ENCODE results near the gene COG8. TPM values are rescaled to one million over a fixed set of nuclear protein-coding genes. Genes with fewer than 3 reads are reported as not detected.
A peak's percentile ranks its signal among the peaks of the same experiment; 100 is the strongest.

The COG8 gene
- total and polyA plus RNA-seq, 2 of the 8 experiments (the other 6 are each of a cell fraction or from before 2014, with no cell fraction given): 49.1 to 55.6 TPM

DNA sequence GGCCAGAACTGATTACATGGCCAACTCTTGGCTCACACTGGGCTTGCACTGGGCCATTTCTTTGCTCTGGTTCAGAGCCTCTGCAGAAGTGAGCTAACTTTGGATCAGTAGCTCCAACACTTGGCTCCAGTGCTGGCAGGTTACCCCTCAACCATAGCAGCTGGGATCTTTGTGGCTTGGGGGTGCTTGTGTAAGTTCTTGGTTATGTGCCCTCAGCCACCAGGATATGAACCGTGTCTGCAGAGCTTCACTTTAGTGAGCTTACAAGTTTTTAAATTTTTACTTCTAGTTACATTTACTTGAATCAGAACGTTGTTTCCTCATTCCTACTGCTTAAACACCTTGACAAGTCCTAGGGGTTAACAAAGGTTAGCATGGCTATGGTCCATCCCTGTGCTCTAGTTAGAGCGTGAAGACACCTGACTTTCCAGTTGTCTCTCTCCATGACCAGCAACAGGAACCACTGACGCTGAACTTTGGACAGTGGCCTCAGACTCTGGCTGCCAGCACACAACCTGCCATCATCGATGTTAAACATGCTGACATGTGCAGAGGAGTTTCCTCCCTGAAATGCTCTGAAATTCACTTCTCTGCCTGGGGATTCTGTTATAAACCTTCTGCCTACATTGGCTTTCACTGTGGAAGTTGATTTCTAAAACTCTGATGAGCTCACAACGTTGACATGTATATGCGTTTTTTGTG lies 13.0 kb downstream of the COG8 start:
- ChIA-PET POLR2A (ENCODE audit: partially characterized antibody) (interaction anchor here (0.6 to 29.8 kb wide), 7 partner anchors 6 to 176 kb away, joined by 3 to 497 read pairs (median 3); partner anchors contain the start of genes COG8, NIP7, PDF and TMED6), CTCF (ENCODE audit: partially characterized antibody) (interaction anchor here (0.5 to 1.4 kb wide), 5 partner anchors 8 to 158 kb away, joined by 3 to 4 read pairs (median 3); no protein-coding TSS in a partner anchor)
- peaks cover 21% of the 10 kb centered on the region for H3K79me1 ChIP-seq (ENCODE audit: low read depth, low read length)
- H3K14ac ChIP-seq (ENCODE audit: insufficient read length): no peak overlapping the region
- no peak overlapping the region for H3K56ac ChIP-seq (replicated peaks; ENCODE audit: insufficient read length, low read depth, low read length)
- H3K27ac ChIP-seq (ENCODE audit: low read depth, low read length): no peak overlapping the region
- no peak for FAIRE-seq
- H2BK20ac ChIP-seq (ENCODE audit: low read length): no peak overlapping the region
- no peak overlapping the region for H4K8ac ChIP-seq (ENCODE audit: extremely low read depth, insufficient read depth, low read length)
- H3K4me3 ChIP-seq (ENCODE audit: extremely low read depth in 1 of 4, insufficient read depth in 2 of 4, low read depth in 3 of 4, low read length in 4 of 4): no peak overlapping the region
- H4K20me1 ChIP-seq (replicated peaks in 1 of 2; ENCODE audit: control insufficient read depth in 1 of 2, insufficient read depth in 2 of 2, low read length in 2 of 2): peaks cover 14 to 42% of the 10 kb centered on the region in 2 experiments
- no peak overlapping the region; a peak in 1 of 7 replicates for H3K9ac ChIP-seq (replicated peaks in 1 of 4; ENCODE audit: extremely low read depth in 1 of 4, low read depth in 3 of 4, low read length in 3 of 4)
- H4K91ac ChIP-seq (replicated peaks; ENCODE audit: insufficient read length, low read length): no peak overlapping the region
- H2AK5ac ChIP-seq (ENCODE audit: low read depth, low read length): no peak overlapping the region
- H3K23ac ChIP-seq (ENCODE audit: insufficient read length): no peak overlapping the region
- H3K9me3 ChIP-seq (ENCODE audit: insufficient read depth in 2 of 2, low read depth in 1 of 2, low read length in 1 of 2): no peaks in the 10 kb centered on the region
- no peak overlapping the region for H2AFZ ChIP-seq (ENCODE audit: low read length)
- H3K4ac ChIP-seq (replicated peaks; ENCODE audit: insufficient read length, low read depth, low read length): no peak overlapping the region
- peaks cover 6 to 17% (median 10%) of the 10 kb centered on the region in 4 experiments for H3K4me1 ChIP-seq (replicated peaks in 1 of 4; ENCODE audit: control insufficient read depth in 3 of 4, insufficient read depth in 4 of 4, low read length in 3 of 4)
- no peak overlapping the region for H3K18ac ChIP-seq (ENCODE audit: extremely low read depth, low read length)
- no peak overlapping the region for H2BK120ac ChIP-seq (replicated peaks; ENCODE audit: low read depth, low read length)
- H3K79me2 ChIP-seq (ENCODE audit: control insufficient read depth in 1 of 2, insufficient read depth in 2 of 2, low read length in 2 of 2): peaks cover 9 to 67% of the 10 kb centered on the region in 2 experiments
- peak in 1 of 2 experiments; percentile 45; a peak in 1 of 3 replicates for TF ChIP-seq POLR2A (IDR thresholded peaks at IDR 0.05; ENCODE audit: control extremely low read depth in 1 of 2, low read depth in 2 of 2, low read length in 2 of 2)
- no peak for TF ChIP-seq SRF (IDR thresholded peaks at IDR 0.05; ENCODE audit: low read depth, low read length)
- TF ChIP-seq GTF2F1 (IDR thresholded peaks at IDR 0.05; ENCODE audit: borderline replicate concordance, low read depth, low read length): no peak
- no peak for TF ChIP-seq SIRT6 (IDR thresholded peaks at IDR 0.05; ENCODE audit: low read length)
- no peak for TF ChIP-seq RAD21 (IDR thresholded peaks at IDR 0.05 in 1 of 2, conservative IDR thresholded peaks at IDR 0.05 in 1 of 2; ENCODE audit: low read depth in 2 of 2, low read length in 2 of 2)
- 90% methylated on average over 7 of the region's 7 CpGs; no CpG with 5 or more reads in 1 of the 2 experiments for WGBS, 2 experiments (ENCODE audit: extremely low coverage in 1 of 2, insufficient coverage in 1 of 2, insufficient read length in 1 of 2, insufficient replicate concordance in 2 of 2, low coverage in 1 of 2, low lambda C conversion rate in 2 of 2, missing lambda C conversion rate in 1 of 2)
- H3K23me2 ChIP-seq (ENCODE audit: low read depth, low read length): peaks cover 11% of the 10 kb centered on the region; the same call in 1 of the 2 replicates
- H3K4me2 ChIP-seq (ENCODE audit: insufficient read depth in 1 of 2, low read depth in 2 of 2, low read length in 2 of 2): peak overlapping the region in 1 of 2 experiments; percentile 24; a peak in 2 of 4 replicates
- H2BK5ac ChIP-seq (ENCODE audit: low read depth, low read length): no peak overlapping the region
- no peaks in the 10 kb centered on the region for H3K27me3 ChIP-seq (replicated peaks in 1 of 4; ENCODE audit: control insufficient read depth in 3 of 4, extremely low read depth in 1 of 4, insufficient read depth in 3 of 4, low read length in 3 of 4)
- no peak overlapping the region for H4K5ac ChIP-seq (ENCODE audit: insufficient read length, low read depth, low read length)
- DNase-seq (ENCODE audit: low read depth in 1 of 2, low spot score in 2 of 2): no peak
- H3K36me3 ChIP-seq (ENCODE audit: control insufficient read depth in 2 of 4, insufficient read depth in 4 of 4, low read length in 3 of 4): peaks cover 11 to 73% (median 31%) of the 10 kb centered on the region in 4 experiments
- no peak overlapping the region for H2BK15ac ChIP-seq (ENCODE audit: low read length)
- no peak overlapping the region for H2BK12ac ChIP-seq (ENCODE audit: low read depth, low read length)
